Measurements from ENCODE around the gene ZNF385B.

Gene ZNF385B

GRCh38 chr2:179572544-179572943 is 288.9 kb downstream of the ZNF385B start:
- H3K4me1 Mint-ChIP-seq, result no peaks in the 10 kb centered on the region
- no peak overlapping the region for H3K27ac Mint-ChIP-seq
- ATAC-seq, result no peak
- H3K4me3 Mint-ChIP-seq, result no peak overlapping the region
- H3K36me3 Mint-ChIP-seq, result no peaks in the 10 kb centered on the region
- H3K27me3 Mint-ChIP-seq, result no peaks in the 10 kb centered on the region
- no peaks in the 10 kb centered on the region for H3K9me3 Mint-ChIP-seq

DNA sequence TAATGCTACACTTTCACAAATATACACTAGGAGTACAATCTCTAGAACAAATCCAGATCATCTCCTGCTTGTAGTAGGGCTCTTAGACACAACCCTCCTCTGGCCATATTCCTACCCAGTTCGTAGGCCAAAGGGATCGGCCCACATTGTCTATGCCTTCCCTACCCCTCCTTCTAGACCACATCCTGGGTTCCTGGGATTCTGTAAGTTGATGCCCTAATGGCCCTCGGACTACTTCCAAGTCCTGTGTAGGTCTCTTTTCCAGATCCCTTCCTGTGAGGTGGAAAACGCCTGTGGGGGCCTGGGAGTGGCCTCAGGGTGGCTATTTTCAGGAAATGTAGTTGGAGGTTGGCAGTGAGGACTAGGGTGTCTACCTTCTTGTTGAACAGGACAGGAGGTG is 289.7 kb downstream of the ZNF385B start:
- Mint-ChIP-seq H3K4me1 (no peaks in the 10 kb centered on the region), H3K36me3 (no peaks in the 10 kb centered on the region)

DNA sequence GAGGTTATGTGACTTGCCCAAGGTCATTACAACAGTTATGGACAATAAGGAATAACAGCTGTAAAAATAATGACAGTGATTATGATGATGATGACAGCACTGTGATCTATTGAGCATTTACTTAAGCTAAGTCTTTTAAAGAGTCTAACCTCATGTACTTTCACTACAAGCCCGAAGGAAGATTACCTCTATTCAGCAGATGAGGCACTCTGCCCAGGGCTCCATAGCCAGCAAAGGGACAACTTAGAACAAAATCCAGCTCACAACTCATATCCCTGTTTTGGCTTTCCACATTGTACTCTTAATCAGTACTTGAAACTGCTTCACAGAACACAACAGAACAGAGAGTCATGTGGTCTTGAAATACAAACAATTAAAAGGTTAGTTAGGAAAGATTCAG is 290.2 kb downstream of the ZNF385B start:
- no peak for ATAC-seq
- H3K4me1 Mint-ChIP-seq, result no peaks in the 10 kb centered on the region
- no peaks in the 10 kb centered on the region for H3K36me3 Mint-ChIP-seq
- H3K27me3 Mint-ChIP-seq, result no peaks in the 10 kb centered on the region
- no peak overlapping the region for H3K4me3 Mint-ChIP-seq
- H3K9me3 Mint-ChIP-seq, result no peaks in the 10 kb centered on the region
- H3K27ac Mint-ChIP-seq, result no peak overlapping the region

More for the DNA sequence above, 289.7 kb downstream of the ZNF385B start:
- no peaks in the 10 kb centered on the region for H3K27me3 Mint-ChIP-seq
- no peak overlapping the region for H3K4me3 Mint-ChIP-seq
- H3K9me3 Mint-ChIP-seq, result no peaks in the 10 kb centered on the region
- no peak overlapping the region for H3K27ac Mint-ChIP-seq
- ATAC-seq, result peak; percentile 25

GRCh38 chr2:179569831-179570233 is 291.6 kb downstream of the ZNF385B start:
- H3K27me3 Mint-ChIP-seq, result no peaks in the 10 kb centered on the region
- no peak for ATAC-seq
- no peaks in the 10 kb centered on the region for H3K4me1 Mint-ChIP-seq
- no peaks in the 10 kb centered on the region for H3K9me3 Mint-ChIP-seq
- no peaks in the 10 kb centered on the region for H3K36me3 Mint-ChIP-seq
- H3K4me3 Mint-ChIP-seq, result no peak overlapping the region
- H3K27ac Mint-ChIP-seq, result no peak overlapping the region

- Mint-ChIP-seq H3K27me3 (no peaks in the 10 kb centered on the region), H3K27ac (no peak overlapping the region), H3K36me3 (no peaks in the 10 kb centered on the region), H3K9me3 (no peaks in the 10 kb centered on the region), H3K4me1 (no peaks in the 10 kb centered on the region), H3K4me3 (no peak overlapping the region)
- ATAC-seq, result no peak
These were observed 295.6 kb downstream of the ZNF385B start for GRCh38 chr2:179565807-179566206.

- no peaks in the 10 kb centered on the region for H3K4me1 Mint-ChIP-seq
- no peak overlapping the region for H3K27ac Mint-ChIP-seq
- no peaks in the 10 kb centered on the region for H3K36me3 Mint-ChIP-seq
- no peaks in the 10 kb centered on the region for H3K9me3 Mint-ChIP-seq
- no peak overlapping the region for H3K4me3 Mint-ChIP-seq
- no peaks in the 10 kb centered on the region for H3K27me3 Mint-ChIP-seq
- ATAC-seq, result no peak
These were observed 299.0 kb downstream of the ZNF385B start for GRCh38 chr2:179562330-179562885.

GRCh38 chr2:179561702-179562101 is 299.7 kb downstream of the ZNF385B start:
- Mint-ChIP-seq H3K27ac (no peak overlapping the region), H3K4me3 (no peak overlapping the region), H3K36me3 (no peaks in the 10 kb centered on the region), H3K9me3 (no peaks in the 10 kb centered on the region), H3K27me3 (no peaks in the 10 kb centered on the region), H3K4me1 (no peaks in the 10 kb centered on the region)
- no peak for ATAC-seq

GRCh38 chr2:179560257-179560735 is 301.1 kb downstream of the ZNF385B start:
- Mint-ChIP-seq H3K4me1 (no peaks in the 10 kb centered on the region), H3K36me3 (no peaks in the 10 kb centered on the region), H3K4me3 (no peak overlapping the region), H3K27ac (no peak overlapping the region), H3K9me3 (no peaks in the 10 kb centered on the region), H3K27me3 (no peaks in the 10 kb centered on the region)
- ATAC-seq, result no peak

DNA sequence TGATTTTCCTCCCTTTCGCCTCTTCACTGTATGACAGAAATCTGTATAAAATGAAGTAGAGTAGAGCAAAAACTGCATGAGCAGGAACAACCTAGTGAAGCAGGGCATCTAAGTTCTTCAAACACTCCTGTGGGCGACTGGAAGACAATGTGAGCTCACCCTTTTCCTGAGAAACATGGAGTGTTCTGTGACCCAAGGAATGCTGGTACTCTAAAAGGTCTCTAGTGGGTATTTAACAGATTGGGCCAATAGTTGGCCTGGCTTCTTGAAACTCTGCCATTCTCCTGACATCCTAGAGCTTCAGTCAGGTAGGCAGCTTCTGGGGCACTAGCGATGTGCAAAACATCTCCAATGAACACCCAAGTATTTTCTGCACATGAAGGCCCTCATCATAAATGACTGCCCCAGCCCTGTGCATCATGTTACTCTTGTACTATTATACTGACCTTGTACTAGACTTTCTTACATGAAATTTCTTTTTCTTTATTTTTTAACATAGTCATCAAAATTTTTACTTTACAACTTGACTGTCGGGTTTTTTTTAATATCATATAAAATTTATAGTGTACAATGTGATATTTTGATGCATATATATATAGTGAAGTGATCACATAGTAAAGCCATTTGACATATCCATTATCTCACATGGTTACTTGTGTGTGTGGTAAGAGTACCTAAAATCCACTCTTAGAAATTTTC is 302.2 kb downstream of the ZNF385B start:
- no peaks in the 10 kb centered on the region for H3K27me3 Mint-ChIP-seq
- H3K36me3 Mint-ChIP-seq, result no peaks in the 10 kb centered on the region
- no peak overlapping the region for H3K27ac Mint-ChIP-seq
- H3K4me3 Mint-ChIP-seq, result no peak overlapping the region
- no peaks in the 10 kb centered on the region for H3K9me3 Mint-ChIP-seq
- H3K4me1 Mint-ChIP-seq, result no peaks in the 10 kb centered on the region
- no peak for ATAC-seq

DNA sequence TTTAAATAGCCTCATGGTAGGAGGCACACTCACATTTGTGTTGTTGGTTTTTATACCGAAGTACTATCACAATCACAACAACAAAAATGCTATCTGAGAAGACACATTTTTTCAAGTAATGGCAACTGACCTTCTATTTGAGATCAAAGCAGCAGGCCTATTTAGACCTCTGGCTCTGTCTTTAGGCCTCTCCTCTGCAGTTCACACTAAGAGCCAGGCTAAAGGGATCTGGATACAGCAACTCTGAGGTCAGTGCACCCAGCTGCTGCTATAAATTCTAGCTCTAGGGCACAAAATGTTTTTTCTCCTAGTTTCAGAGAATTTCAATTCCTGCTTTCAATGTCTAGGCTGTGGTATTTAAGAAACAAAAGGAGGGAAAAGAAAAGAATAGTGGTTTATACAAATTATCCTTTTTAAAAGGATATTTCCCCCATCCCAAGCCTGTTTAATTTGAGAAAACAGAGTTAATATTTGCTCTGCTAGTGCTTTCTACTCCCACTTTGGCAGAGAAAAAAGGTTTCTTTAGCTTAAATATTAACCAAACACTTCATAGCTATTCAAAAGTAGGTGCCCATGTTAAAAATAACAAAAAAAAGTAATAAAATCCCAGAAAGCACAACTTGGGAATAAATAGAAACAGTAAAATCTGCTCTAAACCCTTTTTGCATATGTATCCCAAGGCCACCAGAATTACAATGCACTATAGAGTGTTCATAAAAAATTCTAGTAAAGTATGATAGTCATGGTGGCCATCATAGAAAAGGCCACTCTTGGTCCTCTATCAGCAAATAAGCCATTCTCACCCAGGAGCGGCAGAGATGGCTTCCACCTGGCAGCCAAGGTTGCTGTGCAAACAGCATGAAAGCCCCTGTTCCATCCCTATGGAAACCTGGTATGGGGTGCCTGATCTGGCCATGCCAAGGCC is 303.1 kb downstream of the ZNF385B start:
- H3K4me3 Mint-ChIP-seq, result no peak overlapping the region
- no peak overlapping the region for H3K27ac Mint-ChIP-seq
- no peak for ATAC-seq
- H3K27me3 Mint-ChIP-seq, result no peaks in the 10 kb centered on the region
- H3K36me3 Mint-ChIP-seq, result no peaks in the 10 kb centered on the region
- no peaks in the 10 kb centered on the region for H3K4me1 Mint-ChIP-seq
- H3K9me3 Mint-ChIP-seq, result no peaks in the 10 kb centered on the region

GRCh38 chr2:179556425-179556824 is 305.0 kb downstream of the ZNF385B start:
- Mint-ChIP-seq H3K27me3 (no peaks in the 10 kb centered on the region), H3K36me3 (no peaks in the 10 kb centered on the region), H3K9me3 (no peaks in the 10 kb centered on the region), H3K4me1 (no peaks in the 10 kb centered on the region), H3K4me3 (no peak overlapping the region), H3K27ac (no peak overlapping the region)
- no peak for ATAC-seq

GRCh38 chr2:179555691-179556283 is 305.6 kb downstream of the ZNF385B start:
- no peak for ATAC-seq
- H3K4me1 Mint-ChIP-seq, result no peaks in the 10 kb centered on the region
- H3K27ac Mint-ChIP-seq, result no peak overlapping the region
- no peaks in the 10 kb centered on the region for H3K9me3 Mint-ChIP-seq
- no peaks in the 10 kb centered on the region for H3K36me3 Mint-ChIP-seq
- H3K27me3 Mint-ChIP-seq, result no peaks in the 10 kb centered on the region
- H3K4me3 Mint-ChIP-seq, result no peak overlapping the region

GRCh38 chr2:179554639-179555386 is 306.6 kb downstream of the ZNF385B start:
- Mint-ChIP-seq H3K4me3 (no peak overlapping the region), H3K27me3 (no peaks in the 10 kb centered on the region), H3K36me3 (no peaks in the 10 kb centered on the region), H3K9me3 (no peaks in the 10 kb centered on the region), H3K27ac (no peak overlapping the region), H3K4me1 (no peaks in the 10 kb centered on the region)
- no peak for ATAC-seq

- H3K27ac Mint-ChIP-seq, result no peak overlapping the region
- no peak overlapping the region for H3K4me3 Mint-ChIP-seq
- no peaks in the 10 kb centered on the region for H3K9me3 Mint-ChIP-seq
- no peak for ATAC-seq
- H3K27me3 Mint-ChIP-seq, result no peaks in the 10 kb centered on the region
- H3K4me1 Mint-ChIP-seq, result no peaks in the 10 kb centered on the region
- H3K36me3 Mint-ChIP-seq, result no peaks in the 10 kb centered on the region
These were observed 308.0 kb downstream of the ZNF385B start for GRCh38 chr2:179553382-179553781.

Measured in stimulated activated memory B cell treated with anti-CD40 and anti-IgM and Interleukin-4, amounts not matched to agents 10 μg/mL and 1 μg/mL and 100 μg/mL, for 72 hours (primary cell).